Measurements from ENCODE around the gene FOSB. TPM values are rescaled to one million over a fixed set of nuclear protein-coding genes. Genes with fewer than 3 reads are reported as not detected.

The FOSB gene
- total RNA-seq, 1 experiment from 2014 or later = 6.4 TPM

- TF ChIP-seq CTCF (IDR thresholded peaks at IDR 0.05; ENCODE audit: insufficient read depth in 1 of 2, low read depth in 1 of 2, low read length in 1 of 2, severe bottlenecking in 1 of 2, unreplicated experiment in 1 of 2) = peak in 1 of 2 experiments; percentile 6
- Histone ChIP-seq H3K4me1 (peaks cover 8% of the 10 kb centered on the region; the same call in 1 of the 2 replicates), H3K27me3 (replicated peaks; ENCODE audit: control insufficient read depth, insufficient read depth, low read length) (no peaks in the 10 kb centered on the region), H3K9me3 (no peaks in the 10 kb centered on the region), H3K4me3 (ENCODE audit: low read depth, low read length) (no peak overlapping the region), H3K36me3 (ENCODE audit: control insufficient read depth, insufficient read depth, low read length) (no peaks in the 10 kb centered on the region)
- DNase-seq = peak in 1 of 2 experiments; percentile 50
- intact Hi-C loops (cut with micrococcal nuclease; ENCODE audit: unreplicated experiment) = no loop called here
- ChIA-PET CTCF (no interaction called here), POLR2A (no interaction called here)
- Mint-ChIP-seq H3K4me1 (ENCODE audit: low read depth, unreplicated experiment) (peaks cover 13% of the 10 kb centered on the region), H3K9me3 (ENCODE audit: unreplicated experiment) (no peaks in the 10 kb centered on the region), H3K27me3 (ENCODE audit: insufficient read depth, unreplicated experiment) (peaks cover 2% of the 10 kb centered on the region), H3K4me3 (ENCODE audit: unreplicated experiment) (no peak overlapping the region), H3K36me3 (ENCODE audit: insufficient read depth, unreplicated experiment) (peaks cover 37% of the 10 kb centered on the region), H3K27ac (ENCODE audit: unreplicated experiment) (no peak overlapping the region)
- no TSS peak for BruUV-seq (replicated peaks)
These were observed 6.1 kb downstream of the FOSB start for GRCh38 chr19:45473682-45474605.

GRCh38 chr19:45474606-45475521 lies 7.1 kb downstream of the FOSB start:
- POLR2A ChIA-PET = no interaction called here
- no TSS peak for BruUV-seq (replicated peaks)
- H3K36me3 Mint-ChIP-seq (ENCODE audit: insufficient read depth, unreplicated experiment) = peaks cover 30% of the 10 kb centered on the region
- no peak for TF ChIP-seq CTCF (IDR thresholded peaks at IDR 0.05; ENCODE audit: insufficient read depth in 1 of 2, low read depth in 1 of 2, low read length in 1 of 2, severe bottlenecking in 1 of 2, unreplicated experiment in 1 of 2)
- Histone ChIP-seq H3K4me1 (peaks cover 7% of the 10 kb centered on the region; the same call in 1 of the 2 replicates), H3K9me3 (no peaks in the 10 kb centered on the region), H3K4me3 (ENCODE audit: low read depth, low read length) (no peak overlapping the region), H3K36me3 (ENCODE audit: control insufficient read depth, insufficient read depth, low read length) (no peaks in the 10 kb centered on the region), H3K27me3 (replicated peaks; ENCODE audit: control insufficient read depth, insufficient read depth, low read length) (no peaks in the 10 kb centered on the region)
- no peak overlapping the region for H3K4me3 Mint-ChIP-seq (ENCODE audit: unreplicated experiment)
- peaks cover 2% of the 10 kb centered on the region for H3K27me3 Mint-ChIP-seq (ENCODE audit: insufficient read depth, unreplicated experiment)
- no peaks in the 10 kb centered on the region for H3K9me3 Mint-ChIP-seq (ENCODE audit: unreplicated experiment)
- CTCF ChIA-PET = interaction anchor here (0.9 kb wide), 2 partner anchors 7 to 36 kb away, joined by 4 to 5 read pairs; partner anchors contain the start of gene FOSB
- intact Hi-C loops (cut with micrococcal nuclease; ENCODE audit: unreplicated experiment) = no loop called here
- H3K27ac Mint-ChIP-seq (ENCODE audit: unreplicated experiment) = no peak overlapping the region
- DNase-seq = no peak
- H3K4me1 Mint-ChIP-seq (ENCODE audit: low read depth, unreplicated experiment) = peaks cover 13% of the 10 kb centered on the region
